ENCODE results near the gene PUSL1.

The PUSL1 gene

GRCh38 chr1:1325288-1326074, 17.1 kb downstream of the PUSL1 start:
- DNase-seq: no peak

GRCh38 chr1:1326075-1326605, 17.7 kb downstream of the PUSL1 start:
- DNase-seq: no peak

- no peak for DNase-seq
Observed at GRCh38 chr1:1327291-1327690, 18.9 kb downstream of the PUSL1 start.

GRCh38 chr1:1328254-1328653, 19.9 kb downstream of the PUSL1 start:
- no peak for DNase-seq

GRCh38 chr1:1329304-1330210, 21.2 kb downstream of the PUSL1 start:
- DNase-seq: no peak

GRCh38 chr1:1330366-1331067, 22.1 kb downstream of the PUSL1 start:
- DNase-seq: no peak

GRCh38 chr1:1331068-1331965, 22.9 kb downstream of the PUSL1 start, which contains the start of gene TAS1R3:
Gene TAS1R3 (plus strand): TSS chr1:1331280. CDS start chr1:1331346, 66 bp downstream.
- no peak for DNase-seq

- no peak for DNase-seq
Observed at GRCh38 chr1:1332031-1332755, 23.8 kb downstream of the PUSL1 start.

- DNase-seq: no peak
Observed at GRCh38 chr1:1332774-1333480, 24.5 kb downstream of the PUSL1 start.

- DNase-seq: no peak
Observed at GRCh38 chr1:1333551-1334241, 25.3 kb downstream of the PUSL1 start.

GRCh38 chr1:1334835-1335234, 26.4 kb downstream of the PUSL1 start:
- no peak for DNase-seq

GRCh38 chr1:1335283-1335682, 26.9 kb downstream of the PUSL1 start:
- no peak for DNase-seq

GRCh38 chr1:1335792-1336248, 27.4 kb downstream of the PUSL1 start:
- no peak for DNase-seq

- no peak for DNase-seq
Observed at GRCh38 chr1:1336446-1336845, 28.0 kb downstream of the PUSL1 start.

GRCh38 chr1:1336931-1337792, 28.8 kb downstream of the PUSL1 start:
- DNase-seq: no peak

- no peak for DNase-seq
Observed at GRCh38 chr1:1337793-1338147, 29.4 kb downstream of the PUSL1 start.

GRCh38 chr1:1338278-1338677, 29.9 kb downstream of the PUSL1 start:
- no peak for DNase-seq

GRCh38 chr1:1340185-1340584, 31.8 kb downstream of the PUSL1 start:
- no peak for DNase-seq

All from hematopoietic multipotent progenitor cell treated with erythropoietin and hydrocortisone succinate and interleukin-3 and kit ligand, for 8 days (in vitro differentiated cells).